GM19468 (cell line): ENCODE data around the gene DIP2C.
"Not testable (repeated sequence)": the region's sequence is repeated elsewhere in the genome, so short reads cannot be mapped to it uniquely, and the experiment has no call there.

ENCODE experiments used
- ATAC-seq: cut with Tn5 transposase; IDR thresholded peaks from one replicate; pipeline ENCODE4 v1.9.1; 2021; ENCODE audit warnings: mild to moderate bottlenecking, moderate library complexity, moderate number of reproducible peaks; ENCODE audit not compliant: unreplicated experiment; ENCODE audit errors: extremely low read depth

The DIP2C gene

GRCh38 chr10:618229-618989 is 71.1 kb downstream of the DIP2C start:
- ATAC-seq: no peak

- ATAC-seq: no peak
Observed at GRCh38 chr10:617471-617870, 72.0 kb downstream of the DIP2C start.

GRCh38 chr10:615583-616152 is 73.8 kb downstream of the DIP2C start:
- ATAC-seq: no peak

- no peak for ATAC-seq
Observed at GRCh38 chr10:614790-615582, 74.5 kb downstream of the DIP2C start.

- ATAC-seq: no peak
Observed at GRCh38 chr10:614139-614711, 75.2 kb downstream of the DIP2C start.

GRCh38 chr10:613271-614138 is 76.0 kb downstream of the DIP2C start:
- no peak for ATAC-seq

GRCh38 chr10:612696-613095 is 76.8 kb downstream of the DIP2C start:
- ATAC-seq: no peak

- not testable (repeated sequence) for ATAC-seq
Observed at GRCh38 chr10:610642-611305, 78.7 kb downstream of the DIP2C start.

- no peak for ATAC-seq
Observed at GRCh38 chr10:609868-610545, 79.5 kb downstream of the DIP2C start.

- no peak for ATAC-seq
Observed at GRCh38 chr10:609262-609658, 80.2 kb downstream of the DIP2C start.

GRCh38 chr10:608331-609261 is 80.9 kb downstream of the DIP2C start:
- no peak for ATAC-seq

- no peak for ATAC-seq
Observed at GRCh38 chr10:607545-608185, 81.8 kb downstream of the DIP2C start.

GRCh38 chr10:606762-607544 is 82.5 kb downstream of the DIP2C start:
- ATAC-seq: no peak

GRCh38 chr10:605632-606325 is 83.7 kb downstream of the DIP2C start:
- ATAC-seq: no peak

- ATAC-seq: no peak
Observed at GRCh38 chr10:604716-605631, 84.5 kb downstream of the DIP2C start.
